NCI-H2196 treated with DMSO at 0.1 percent for 48 hours (cell line): ENCODE measurements around the gene TCN2.
"Not testable (repeated sequence)": the region's sequence is repeated elsewhere in the genome, so short reads cannot be mapped to it uniquely, and the experiment has no call there.

Experiments
- DNase-seq: peaks from one replicate; lab custom pipeline; 2025; ENCODE audit not compliant: unreplicated experiment; lab: John Stamatoyannopoulos, UW

Gene TCN2

GRCh38 chr22:30606455-30607299 is at the start of gene TCN2:
TSS of gene TCN2 (plus strand) at chr22:30607174. CDS start at chr22:30607332, 158 bp downstream.
- peak; percentile 36 for DNase-seq

- no peak for DNase-seq
These were observed 49.7 kb upstream of the TCN2 start for GRCh38 chr22:30557243-30557642.

- DNase-seq: no peak
These were observed 47.1 kb upstream of the TCN2 start for GRCh38 chr22:30559889-30560288.

- DNase-seq: not testable (repeated sequence)
These were observed 46.3 kb upstream of the TCN2 start for GRCh38 chr22:30560643-30561202.

GRCh38 chr22:30561402-30562189 is 45.4 kb upstream of the TCN2 start:
- no peak for DNase-seq

- DNase-seq: no peak
These were observed 44.6 kb upstream of the TCN2 start for GRCh38 chr22:30562366-30562765.

- DNase-seq: no peak
These were observed 42.8 kb upstream of the TCN2 start for GRCh38 chr22:30564045-30564760.

GRCh38 chr22:30564761-30565119 is 42.2 kb upstream of the TCN2 start:
- no peak for DNase-seq

GRCh38 chr22:30565341-30565740 is 41.6 kb upstream of the TCN2 start:
- DNase-seq: no peak

GRCh38 chr22:30566125-30566524 is 40.8 kb upstream of the TCN2 start:
- DNase-seq: no peak

GRCh38 chr22:30567277-30567676 is 39.7 kb upstream of the TCN2 start:
- DNase-seq: not testable (repeated sequence)

- DNase-seq: no peak
These were observed 38.7 kb upstream of the TCN2 start for GRCh38 chr22:30568137-30568805.

GRCh38 chr22:30569674-30570202 is 37.2 kb upstream of the TCN2 start:
- no peak for DNase-seq

- DNase-seq: no peak
These were observed 34.8 kb upstream of the TCN2 start for GRCh38 chr22:30572210-30572609.

GRCh38 chr22:30572840-30573593 is 34.0 kb upstream of the TCN2 start:
- no peak for DNase-seq

- peak; percentile 15 for DNase-seq
These were observed 33.3 kb upstream of the TCN2 start for GRCh38 chr22:30573594-30574094.

GRCh38 chr22:30574095-30574981 is 32.6 kb upstream of the TCN2 start, which contains the start of gene GAL3ST1:
TSS of gene GAL3ST1 (minus strand) at chr22:30574665. CDS start at chr22:30557392, 17,273 bp downstream.
- DNase-seq: no peak

- DNase-seq: no peak
These were observed 31.8 kb upstream of the TCN2 start for GRCh38 chr22:30574997-30575671.
